Cerebellar cortex (tissue), 1 donor: Measurements from ENCODE around the gene MAFF.
"Not testable (repeated sequence)": the region's sequence is repeated elsewhere in the genome, so short reads cannot be mapped to it uniquely, and the experiment has no call there.

Source experiments
- DNase-seq: peaks from one replicate; pipeline ENCODE4 v3.0.0-alpha.2; 2015; ENCODE audit warnings: low spot score

MAFF gene

DNA sequence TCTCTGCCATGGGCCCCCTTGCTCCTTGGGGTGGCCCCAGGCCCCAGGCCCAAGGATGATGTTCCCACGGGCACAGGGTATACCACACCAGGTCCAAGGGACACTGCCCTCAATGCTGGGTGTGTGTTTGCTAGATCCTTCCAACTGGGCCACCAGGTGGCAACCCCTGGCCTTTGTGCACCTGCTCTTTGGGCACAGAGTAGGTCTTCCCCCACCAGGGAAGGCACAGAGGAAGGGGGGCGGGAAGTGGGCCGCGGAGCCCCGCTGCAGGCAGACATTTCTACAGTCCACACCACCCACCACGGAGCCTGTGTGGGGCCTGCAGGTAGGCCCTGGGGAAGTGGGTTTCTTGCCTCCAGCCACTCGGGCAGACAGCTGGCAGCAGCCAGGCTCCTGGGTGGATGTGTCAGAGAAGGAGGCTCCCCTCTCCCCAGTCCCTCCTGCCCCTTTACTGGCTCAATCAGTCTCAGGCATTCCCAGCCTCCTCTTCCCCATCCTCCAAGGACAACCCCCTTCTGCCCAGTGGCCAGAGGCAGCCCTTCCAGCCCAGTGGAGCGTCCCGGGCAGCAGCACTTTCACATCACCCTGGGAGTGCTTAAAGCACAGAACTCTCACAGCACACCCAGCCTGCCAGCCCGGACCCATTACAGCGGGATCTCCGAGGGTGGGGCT lies 21.6 kb downstream of the MAFF start:
- DNase-seq = no peak

DNA sequence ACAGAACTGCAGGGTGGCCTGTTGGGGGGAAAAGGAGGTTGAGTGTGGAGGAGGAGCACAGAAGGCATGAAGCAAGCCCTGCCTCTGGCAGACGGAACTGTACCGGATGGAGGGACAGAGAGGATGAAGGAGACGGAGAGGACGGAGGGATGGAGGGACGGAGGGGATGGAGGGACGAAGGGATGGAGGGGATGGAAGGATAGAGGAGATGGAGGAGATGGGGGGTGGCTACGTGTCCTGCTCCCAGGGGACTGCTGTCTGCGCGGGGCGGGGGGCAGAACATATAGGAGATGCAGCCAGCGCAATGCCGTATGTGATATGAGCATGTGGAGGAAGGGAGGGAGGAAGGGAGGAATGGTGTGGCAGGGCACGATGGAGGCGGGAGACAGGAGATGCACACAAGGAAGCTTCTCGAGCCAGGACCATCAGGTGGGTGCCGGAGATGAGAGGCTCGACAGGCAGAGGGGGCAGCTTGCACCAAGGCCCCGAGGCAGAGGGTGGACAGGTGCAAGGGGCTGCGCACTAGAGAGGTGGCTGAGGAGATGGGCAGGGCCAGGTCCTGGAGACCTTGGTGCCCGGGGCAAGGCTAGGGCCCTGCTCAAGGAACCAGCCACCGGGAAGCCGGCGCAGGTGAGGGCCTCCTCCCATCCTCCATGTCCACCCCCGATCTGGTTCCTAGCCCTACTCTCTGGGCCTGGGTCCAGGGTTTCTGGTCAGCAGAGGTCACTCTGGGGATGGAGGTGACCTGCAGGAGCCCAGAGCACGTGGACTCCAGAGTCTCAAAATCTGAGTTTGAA lies 25.3 kb downstream of the MAFF start:
- no peak for DNase-seq

DNA sequence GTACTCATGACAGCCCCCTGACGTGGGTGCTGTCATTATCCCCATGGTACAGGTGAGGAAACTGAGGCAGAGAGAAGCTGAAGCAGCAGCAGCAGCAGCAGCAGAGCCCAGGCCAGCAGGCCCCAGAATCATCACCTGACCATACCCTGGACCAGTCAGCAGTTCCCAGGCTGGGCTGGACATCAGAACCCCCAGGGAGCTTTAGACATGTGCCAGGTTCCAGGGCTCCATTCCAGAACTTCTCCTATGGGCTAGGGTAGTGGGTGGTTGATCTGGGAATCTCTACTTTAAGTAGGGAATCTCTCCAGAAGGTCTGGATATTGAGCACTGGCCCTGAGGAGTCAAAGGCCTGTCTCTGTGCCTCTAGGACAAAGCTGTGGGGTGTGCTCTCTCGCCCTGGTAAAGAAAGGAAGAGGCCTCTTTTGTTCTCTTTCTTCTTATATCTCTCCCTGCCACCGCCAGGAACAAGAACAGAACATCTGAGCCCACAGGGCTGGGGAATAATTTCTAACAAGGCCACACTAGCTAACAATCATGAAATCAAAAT lies 26.6 kb downstream of the MAFF start:
- no peak for DNase-seq

DNA sequence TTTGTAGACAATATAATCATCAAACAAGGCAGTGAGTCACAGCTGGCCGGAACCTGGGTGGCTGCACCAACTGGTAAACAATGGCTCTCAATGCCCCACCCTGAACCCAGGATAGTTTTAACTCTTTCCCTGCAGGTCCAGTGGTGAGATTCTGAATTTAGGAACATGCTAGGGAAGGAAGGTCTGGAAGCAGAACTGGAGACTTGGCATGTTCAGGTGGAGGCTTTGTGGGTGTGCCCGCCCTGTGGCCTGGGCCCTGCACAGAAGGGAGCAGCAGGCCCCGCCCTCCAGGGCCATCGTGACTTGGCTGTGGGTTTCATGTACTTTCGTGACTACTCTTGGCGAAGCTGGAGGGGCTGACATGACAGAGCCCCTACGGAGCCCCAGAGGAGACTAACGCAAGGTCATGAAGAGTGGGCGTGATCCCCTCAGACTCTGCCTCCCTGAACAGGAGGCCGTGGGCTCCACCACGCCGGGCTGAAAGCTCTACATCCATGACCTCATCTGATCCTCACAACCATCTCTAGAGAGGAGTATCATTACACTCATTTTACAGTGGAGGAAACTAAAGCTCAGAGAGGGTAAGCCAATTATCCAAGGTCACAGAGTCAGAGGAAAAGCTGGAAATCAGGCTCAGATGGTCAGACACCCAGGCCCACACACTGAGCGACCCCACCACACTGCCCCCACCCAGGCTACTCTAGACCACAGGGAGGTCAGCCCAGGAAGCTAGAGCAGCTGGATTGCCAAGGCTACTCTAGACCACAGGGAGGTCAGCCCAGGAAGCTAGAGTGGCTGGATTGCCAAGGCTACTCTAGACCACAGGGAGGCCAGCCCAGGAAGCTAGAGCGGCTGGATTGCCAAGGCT lies 27.3 kb downstream of the MAFF start:
- no peak for DNase-seq

DNA sequence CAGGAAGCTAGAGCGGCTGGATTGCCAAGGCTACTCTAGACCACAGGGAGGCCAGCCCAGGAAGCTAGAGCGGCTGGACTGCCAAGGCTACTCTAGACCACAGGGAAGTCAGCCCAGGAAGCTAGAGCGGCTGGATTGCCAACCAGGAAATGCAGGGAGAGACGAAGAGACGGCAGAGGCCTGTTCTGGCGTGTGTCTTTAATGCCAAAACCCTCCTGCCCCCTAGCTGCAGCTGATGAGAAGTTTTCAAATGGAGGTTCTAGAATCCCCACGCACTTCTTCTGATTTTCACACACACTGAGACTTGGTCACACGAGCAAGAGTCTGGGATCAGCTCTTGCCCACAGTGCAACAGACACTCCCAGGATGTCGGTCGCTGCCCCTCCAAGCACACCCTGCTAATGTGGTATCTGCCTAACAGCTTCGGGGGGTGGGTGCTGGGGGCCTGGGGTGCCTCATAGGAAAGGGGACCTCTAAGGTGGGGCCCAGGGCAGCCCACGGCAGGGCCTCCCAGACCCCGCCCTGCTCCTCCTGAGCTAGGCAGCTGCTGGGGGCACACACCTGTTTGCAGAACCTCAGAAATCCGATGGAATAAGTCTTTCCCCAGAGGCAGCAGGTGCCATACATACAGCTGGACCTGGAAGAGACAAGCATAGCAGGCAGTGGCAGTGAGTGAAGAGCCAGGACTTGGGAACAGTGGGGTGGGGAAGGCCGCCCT lies 28.5 kb downstream of the MAFF start:
- DNase-seq = no peak

DNA sequence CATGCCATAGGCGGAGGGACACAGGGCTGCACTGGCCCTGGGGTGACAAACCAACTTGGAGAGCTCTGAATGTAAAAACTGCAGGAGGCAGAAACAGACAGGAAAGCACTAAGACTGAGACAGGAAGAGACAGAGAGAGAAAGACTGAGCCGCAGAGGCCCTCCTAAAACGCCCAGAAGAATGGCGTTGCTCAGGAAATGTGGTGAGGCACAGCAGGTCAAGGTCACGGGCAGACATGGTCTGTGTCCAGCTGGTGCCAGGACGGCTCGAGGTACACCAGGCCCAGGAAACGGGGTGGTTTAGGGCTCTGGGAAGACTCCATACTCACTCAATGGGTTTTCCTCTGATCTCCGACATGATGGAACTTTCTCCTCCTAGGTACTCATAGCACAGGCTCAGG lies 29.1 kb downstream of the MAFF start:
- no peak for DNase-seq

DNA sequence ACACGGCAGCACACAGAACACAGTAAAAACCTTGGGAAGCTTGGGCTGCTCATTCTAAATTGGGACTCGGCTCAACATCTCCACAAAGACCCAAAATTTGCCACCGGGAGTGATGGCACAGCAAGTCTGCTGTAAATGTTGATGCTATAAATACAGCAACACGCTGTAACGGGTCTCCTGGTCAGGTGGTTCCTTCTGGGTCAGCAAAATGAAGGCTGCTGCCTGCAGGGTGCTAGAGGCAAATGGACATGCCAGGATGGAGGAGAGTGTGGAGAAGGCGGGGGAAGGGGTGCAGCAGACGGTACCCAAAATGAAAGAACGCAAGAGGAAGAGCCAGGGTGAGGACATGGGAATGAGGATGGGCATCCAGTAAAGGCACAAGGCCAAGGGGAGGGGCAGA lies 30.4 kb downstream of the MAFF start:
- DNase-seq = no peak

DNA sequence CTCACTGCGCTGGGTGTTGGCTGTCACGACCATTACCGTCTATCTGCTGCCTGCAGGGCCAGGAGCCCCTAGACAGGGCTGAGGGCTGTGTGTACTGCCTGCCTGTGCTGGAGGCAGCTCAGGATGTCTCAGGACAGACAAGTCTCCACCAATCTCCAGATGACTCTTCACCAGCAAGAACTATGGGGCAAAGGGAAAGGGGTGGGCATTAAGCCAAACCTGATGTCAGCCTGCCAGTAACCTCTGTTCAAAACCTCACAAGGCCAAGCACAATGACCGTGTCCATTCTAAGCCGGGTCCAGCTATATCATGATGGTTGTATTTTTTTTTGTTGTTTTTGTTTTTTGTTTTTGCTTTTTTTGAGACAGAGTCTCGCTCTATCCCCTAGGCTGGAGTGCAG lies 31.6 kb downstream of the MAFF start:
- no peak for DNase-seq

DNA sequence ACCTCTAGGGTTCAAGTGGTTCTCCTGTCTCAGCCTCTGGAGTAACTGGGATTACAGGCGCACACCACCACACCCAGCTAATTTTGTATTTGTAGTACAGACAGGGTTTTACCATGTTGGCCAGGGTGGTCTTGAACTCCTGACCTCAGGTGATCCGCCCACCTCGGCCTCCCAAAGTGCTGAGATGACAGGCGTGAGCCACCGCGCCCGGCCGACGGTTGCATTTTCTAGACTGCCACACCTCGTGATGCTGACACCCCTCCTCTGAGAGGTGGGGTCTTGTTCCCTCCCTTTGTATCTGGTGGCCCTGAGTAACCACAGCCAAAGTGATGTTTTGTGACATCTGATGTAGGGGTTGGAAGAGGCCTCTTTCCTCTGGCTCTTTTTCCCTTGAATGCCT lies 32.1 kb downstream of the MAFF start:
- not testable (repeated sequence) for DNase-seq

DNA sequence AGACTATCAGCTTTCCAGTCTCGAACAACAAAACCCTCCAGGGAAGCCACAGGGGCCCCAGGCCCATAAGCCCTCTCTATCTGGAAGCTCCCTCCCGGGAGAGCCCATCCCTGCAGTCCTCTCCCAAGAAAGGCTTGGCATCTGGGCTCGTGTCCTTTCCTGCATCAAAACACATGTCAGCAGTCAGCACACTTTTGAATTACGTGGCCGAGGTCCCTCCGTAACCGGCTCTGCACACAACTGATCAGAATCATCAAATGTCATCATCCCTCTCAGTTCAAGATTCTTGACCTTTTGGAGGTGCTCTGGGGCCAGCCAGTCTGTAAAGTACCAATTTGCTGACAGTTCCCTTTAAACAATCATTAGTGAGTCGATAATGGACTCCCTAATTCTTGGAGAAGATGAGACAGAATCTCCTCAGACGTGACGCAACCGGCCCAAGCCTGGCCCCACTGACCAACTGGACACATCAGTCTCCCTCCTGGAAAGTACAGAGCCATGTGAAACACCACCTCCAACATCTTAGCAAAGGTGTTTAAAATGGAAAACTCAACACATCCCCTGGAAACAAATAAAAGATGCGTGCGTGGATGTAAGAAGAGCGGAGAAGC lies 33.6 kb downstream of the MAFF start:
- DNase-seq = no peak

DNA sequence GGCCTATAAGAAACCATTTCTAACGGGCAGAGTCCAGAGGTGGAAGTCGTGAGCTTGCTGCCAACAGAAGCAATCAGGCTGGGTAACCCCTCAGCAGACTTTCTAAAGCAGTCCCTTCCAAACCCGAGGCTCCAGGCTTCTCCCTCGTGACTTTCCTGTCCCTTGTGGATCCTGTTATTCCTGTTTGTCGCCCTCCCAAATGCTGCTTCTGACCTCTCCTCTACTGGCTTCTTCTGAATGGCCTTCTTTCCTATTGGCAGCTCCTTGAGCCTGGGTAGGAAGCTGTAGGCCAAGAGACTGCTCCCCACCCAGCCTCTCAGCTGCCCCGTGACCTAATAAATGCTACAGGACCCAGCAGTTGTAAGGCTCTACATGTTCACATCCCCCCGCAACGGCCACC lies 35.0 kb downstream of the MAFF start:
- DNase-seq = no peak

DNA sequence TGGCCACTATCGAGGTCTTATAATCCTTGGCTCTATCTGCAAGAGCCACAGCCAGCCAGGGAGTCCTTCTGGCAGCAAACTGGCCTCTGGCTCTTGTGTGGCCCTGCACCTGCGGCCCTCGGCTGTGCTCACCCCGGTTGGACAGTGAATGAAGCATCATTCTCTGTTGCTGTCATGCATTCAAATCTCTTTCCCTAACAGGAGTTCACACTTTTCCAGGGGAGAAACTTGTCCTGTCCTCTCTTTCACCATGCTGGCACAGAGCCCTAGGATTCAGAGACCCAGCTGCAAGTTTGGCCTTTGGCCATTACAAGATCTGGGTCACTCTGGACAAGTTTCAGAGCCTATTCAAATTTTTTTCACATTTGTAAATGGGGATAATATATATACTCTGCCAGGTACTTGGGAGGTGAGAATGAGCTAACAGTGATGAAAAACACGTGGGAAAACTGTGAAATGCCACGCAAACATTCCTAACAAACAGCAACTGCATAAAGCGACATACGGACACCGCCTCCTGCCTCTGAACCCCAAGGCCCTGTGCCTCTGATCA lies 36.8 kb downstream of the MAFF start:
- DNase-seq = no peak

DNA sequence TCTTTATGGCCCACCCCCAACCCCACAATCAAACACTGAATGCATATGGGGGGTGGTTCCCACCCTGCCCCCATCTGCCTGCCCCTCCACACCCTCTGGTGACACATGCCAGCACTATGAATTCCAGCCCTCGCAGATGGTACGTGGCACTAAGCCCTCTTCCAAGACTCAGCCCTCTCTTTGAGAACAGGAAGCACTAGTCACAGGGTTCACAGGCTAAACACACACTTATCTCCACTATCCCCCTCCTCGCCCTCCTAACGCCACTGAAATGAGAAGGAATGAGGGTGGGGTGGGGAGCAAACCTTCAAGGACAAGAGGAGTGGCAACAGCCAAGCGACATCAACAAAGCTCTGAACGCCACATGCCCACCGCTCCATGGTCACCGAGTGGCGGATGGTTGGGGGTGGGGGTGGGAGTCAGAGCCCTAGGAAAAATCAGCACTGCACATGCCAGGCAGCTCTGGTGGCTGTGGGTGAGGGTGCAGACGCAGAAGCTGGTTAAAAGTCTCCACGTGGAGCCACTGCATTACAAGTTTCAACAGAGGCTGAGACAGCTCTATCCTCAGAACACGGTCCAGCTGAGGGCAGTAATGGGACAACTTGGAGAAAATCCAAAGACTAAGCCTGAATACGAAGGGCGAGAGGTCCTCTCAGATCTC lies 37.4 kb downstream of the MAFF start:
- peak; percentile 52 for DNase-seq

DNA sequence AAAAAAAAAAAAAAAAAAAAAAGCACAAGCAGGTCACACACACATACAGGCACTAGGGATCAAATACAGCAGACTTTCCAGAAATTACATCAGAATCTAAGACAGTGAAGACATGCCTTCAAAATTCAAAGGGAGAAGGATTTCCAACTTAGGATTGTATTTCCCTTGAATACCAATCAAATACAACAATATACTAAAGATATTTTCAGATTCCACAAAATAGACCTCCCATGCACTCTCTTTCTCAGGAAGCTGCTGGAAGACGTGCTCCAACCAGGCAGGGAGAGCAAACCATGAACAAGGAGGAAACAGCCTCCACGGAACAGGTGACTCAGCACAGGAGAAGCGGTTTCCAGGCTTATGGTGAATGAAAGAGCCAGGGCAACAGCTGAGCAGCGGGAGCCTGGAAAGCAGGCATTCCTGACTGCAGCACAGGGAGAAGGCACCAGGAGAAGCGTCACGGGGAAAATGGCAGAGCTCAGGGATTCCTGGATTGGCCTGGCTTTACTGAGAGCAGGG lies 39.0 kb downstream of the MAFF start:
- peak; percentile 84 for DNase-seq

DNA sequence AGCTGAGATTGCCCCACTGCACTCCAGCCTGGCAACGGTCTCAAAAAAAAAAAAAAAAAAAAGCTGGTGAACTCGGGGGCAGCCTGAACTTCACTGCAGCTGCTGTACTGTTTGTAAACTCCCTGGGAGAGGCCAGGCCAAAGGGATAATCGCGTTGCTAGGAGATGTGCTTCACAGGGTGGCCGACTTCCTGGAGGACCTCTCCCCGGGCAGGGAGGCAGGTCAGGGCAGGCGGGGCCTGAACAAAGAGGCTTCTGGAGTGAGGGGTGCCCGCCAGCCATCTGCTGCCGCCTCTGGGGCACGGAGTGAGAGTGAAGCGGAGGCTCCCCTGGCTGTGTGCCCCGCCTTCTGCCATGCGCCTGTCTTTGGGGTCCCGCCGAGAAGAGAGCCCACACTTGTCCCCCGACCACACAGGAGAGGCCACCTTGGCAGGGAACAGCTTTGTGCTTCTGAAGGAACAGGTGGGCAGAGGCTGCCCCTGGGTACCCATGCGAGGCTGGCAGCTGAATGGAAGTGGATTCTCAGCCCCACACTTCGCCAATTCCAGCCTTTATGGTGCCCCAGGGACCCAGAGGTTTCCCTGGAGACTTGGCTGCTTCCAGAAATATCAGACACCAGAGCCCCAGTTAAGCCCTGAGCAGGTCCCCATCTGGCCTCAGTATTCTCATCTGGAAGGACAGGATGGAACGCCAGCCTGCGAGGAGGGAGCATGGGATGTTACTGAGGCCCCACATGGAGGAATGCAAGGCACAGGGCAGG lies 41.4 kb downstream of the MAFF start:
- DNase-seq = no peak

DNA sequence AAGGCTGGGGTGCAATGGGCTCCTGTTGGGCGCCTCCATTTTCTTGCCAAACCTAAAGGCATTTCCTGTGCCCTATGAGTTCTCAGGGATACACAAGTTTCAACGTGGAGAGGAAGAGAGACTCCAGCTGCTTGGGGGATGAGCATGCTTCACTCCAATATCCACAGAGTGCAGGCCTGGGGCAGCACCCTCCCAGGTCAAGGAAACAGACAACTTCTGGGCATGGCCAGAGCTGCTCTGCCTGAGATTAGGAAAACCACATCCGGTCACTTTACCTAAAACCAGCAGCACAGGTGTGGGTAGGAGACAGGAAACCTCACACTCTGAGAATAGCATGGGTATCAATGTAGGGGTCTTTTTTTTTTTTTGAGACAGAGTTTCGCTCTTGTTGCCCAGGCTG lies 42.3 kb downstream of the MAFF start:
- no peak for DNase-seq

DNA sequence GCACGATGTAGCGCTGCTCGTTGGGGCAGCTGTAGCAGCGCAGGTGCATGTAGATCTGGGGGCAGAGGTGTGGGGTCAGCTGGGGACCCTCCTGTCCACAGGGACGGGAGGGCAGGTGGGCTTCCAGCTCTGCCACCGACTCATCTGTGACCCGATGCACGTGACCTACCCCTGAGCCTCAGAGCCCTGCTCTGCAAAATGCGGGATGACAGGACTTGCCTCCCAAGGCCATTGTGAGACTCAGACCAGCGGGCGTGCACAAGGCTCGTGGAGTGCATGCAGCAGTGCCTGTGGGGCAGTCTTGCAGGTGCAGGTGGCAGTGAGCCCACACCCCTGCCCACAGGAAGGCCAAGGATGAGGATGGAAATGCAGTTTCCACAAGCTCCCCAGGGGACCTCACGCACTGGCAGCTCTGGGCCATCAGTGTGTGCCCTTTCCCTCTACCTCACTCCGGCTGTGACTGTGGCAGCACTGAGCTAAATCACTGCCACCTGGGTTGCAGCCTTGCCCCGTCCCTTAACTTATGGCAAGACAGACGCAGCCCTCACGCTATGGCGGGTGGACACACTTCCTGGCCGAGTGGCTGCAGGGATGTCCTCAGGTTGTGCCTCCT lies 44.4 kb downstream of the MAFF start:
- no peak for DNase-seq

DNA sequence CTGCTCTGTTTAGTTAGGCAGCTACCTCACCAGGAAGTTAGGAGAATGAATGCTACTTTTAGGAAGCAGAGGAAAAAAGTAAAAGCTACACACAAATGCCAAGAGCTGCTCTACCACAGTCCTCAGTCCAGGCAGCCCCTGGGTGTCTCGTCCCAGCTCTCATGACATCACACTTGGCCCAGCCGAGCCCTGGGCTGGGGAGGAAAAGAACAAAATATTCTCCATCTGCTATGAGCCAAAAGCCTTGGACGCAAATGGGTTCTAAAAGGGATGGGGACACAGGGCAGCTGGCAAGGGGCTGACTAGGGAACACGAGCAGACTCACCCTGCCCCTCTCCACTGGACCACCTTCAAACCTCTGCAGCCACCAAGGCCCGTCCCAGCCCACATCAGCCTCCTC lies 44.9 kb downstream of the MAFF start:
- peak; percentile 86 for DNase-seq

DNA sequence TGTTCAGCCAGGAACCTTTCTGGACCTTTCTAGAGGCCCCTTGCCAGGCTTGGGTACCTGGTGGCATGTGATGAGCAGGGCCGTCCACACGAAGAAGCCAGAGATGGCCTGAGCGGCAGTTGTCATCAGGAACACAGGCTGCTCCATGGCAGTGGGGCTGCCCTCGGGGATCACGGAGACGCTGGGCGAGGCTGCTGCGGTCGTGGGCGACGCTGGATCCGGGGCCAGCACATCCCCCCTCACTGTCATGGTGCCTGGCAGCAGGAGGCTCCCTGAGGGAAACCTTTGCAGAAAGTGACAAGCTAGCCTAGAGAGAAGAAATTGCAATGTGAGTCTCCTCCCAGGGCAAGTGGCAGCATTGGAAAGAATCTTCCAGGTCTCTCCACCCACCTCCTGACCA lies 45.9 kb downstream of the MAFF start:
- no peak for DNase-seq
